HepG2 (cell line): ENCODE results near the gene TP53TG5. TPM values are rescaled to one million over a fixed set of nuclear protein-coding genes. Genes with fewer than 3 reads are reported as not detected.

Experiments used
- CREM ChIP-seq, 2 experiments: sonication (generic) in 1 of 2; formaldehyde crosslinking in 1 of 2; IDR thresholded peaks; 2 replicates each; pipeline versions ENCODE4 v1.4.0 to v1.6.1; 2016 to 2020; ENCODE audit warnings: antibody characterized with exemption in 1 of 2, mild to moderate bottlenecking in 1 of 2, missing genetic modification reagents in 1 of 2
- JDP2 ChIP-seq: sonication (generic); formaldehyde crosslinking; IDR thresholded peaks from 2 replicates; pipeline ENCODE4 v1.8.1; 2022; ENCODE audit warnings: missing genetic modification reagents, borderline replicate concordance
- ZFYVE20 ChIP-seq: sonication (generic); formaldehyde crosslinking; IDR thresholded peaks from 2 replicates; pipeline ENCODE4 v1.8.0; 2023; ENCODE audit warnings: low read depth, mild to moderate bottlenecking, moderate library complexity, missing genetic modification reagents, borderline replicate concordance
- ZNF101 ChIP-seq: sonication (generic); formaldehyde crosslinking; IDR thresholded peaks from 2 replicates; pipeline ENCODE4 v1.4.0; 2020; ENCODE audit warnings: mild to moderate bottlenecking, low read depth, missing genetic modification reagents, borderline replicate concordance
- ZNF235 ChIP-seq: sonication (generic); formaldehyde crosslinking; IDR thresholded peaks from 2 replicates; pipeline ENCODE4 v1.8.1; 2023; ENCODE audit warnings: mild to moderate bottlenecking, missing genetic modification reagents, borderline replicate concordance
- ZNF264 ChIP-seq: sonication (generic); formaldehyde crosslinking; IDR thresholded peaks from 2 replicates; pipeline ENCODE4 v1.4.0; 2020; ENCODE audit warnings: missing genetic modification reagents
- ZNF350 ChIP-seq: sonication (generic); formaldehyde crosslinking; IDR thresholded peaks from 2 replicates; pipeline ENCODE4 v1.4.0; 2020; ENCODE audit warnings: mild to moderate bottlenecking, low read depth, missing genetic modification reagents, borderline replicate concordance
- ZNF687 ChIP-seq: sonication (generic); formaldehyde crosslinking; IDR thresholded peaks from 2 replicates; pipeline ENCODE4 v1.5.1; 2020; ENCODE audit warnings: mild to moderate bottlenecking, missing genetic modification reagents, moderate library complexity
- ZNF776 ChIP-seq: sonication (generic); formaldehyde crosslinking; IDR thresholded peaks from 2 replicates; pipeline ENCODE4 v1.4.0; 2020; ENCODE audit warnings: mild to moderate bottlenecking, missing genetic modification reagents
- ZNF841 ChIP-seq: sonication (generic); formaldehyde crosslinking; IDR thresholded peaks from 2 replicates; pipeline ENCODE4 v1.8.1; 2023; ENCODE audit warnings: missing genetic modification reagents, borderline replicate concordance
- ZSCAN21 ChIP-seq: sonication (generic); formaldehyde crosslinking; IDR thresholded peaks from 2 replicates; pipeline ENCODE4 v1.8.0; 2022; ENCODE audit warnings: mild to moderate bottlenecking, missing genetic modification reagents, moderate library complexity, borderline replicate concordance
- polyA plus RNA-seq, 8 experiments: library from polyadenylated mRNA; depleted of rRNA in 3 of 8; stranded (reverse) in 7 of 8; unstranded in 1 of 8; fragments of >200 nt; fragmentation: Illumina TruSeq in 4 of 8; extraction: Trizol in 4 of 8; gene quantifications; 2 replicates each; pipeline versions ENCODE4 v1.2.1 to v1.2.3, GENCODE V29; 2011 to 2016; ENCODE audit warnings: low read depth in 4 of 8, missing spikeins in 1 of 8, mixed read lengths in 1 of 8; ENCODE audit not compliant: insufficient read depth in 1 of 8
- total RNA-seq, 5 experiments: library from RNA; depleted of rRNA; stranded (reverse); fragments of >200 nt; fragmentation: Illumina TruSeq; extraction: Trizol; gene quantifications; 2 replicates each; pipeline ENCODE4 v1.2.3, GENCODE V29; 2016; ENCODE audit warnings: low read depth in 1 of 5
- TF ChIP-seq, protein P1 (sequence below), 2 experiments: fragments of 450-650 bp in 1 of 2; sonication (generic) in 1 of 2; formaldehyde crosslinking in 1 of 2; IDR thresholded peaks; 2 replicates each; pipeline versions ENCODE4 v1.6.1 to v1.8.0; 2016 to 2022; ENCODE audit warnings: antibody characterized with exemption in 1 of 2, mild to moderate bottlenecking in 1 of 2, missing genetic modification reagents in 1 of 2
- TF ChIP-seq, protein P2 (sequence below): sonication (generic); formaldehyde crosslinking; conservative IDR thresholded peaks from 2 replicates; pipeline ENCODE4 v1.4.0; 2020; ENCODE audit warnings: missing genetic modification reagents

TP53TG5 gene
- total and polyA plus RNA-seq, 2 of the 13 experiments (the other 11 are each of a cell fraction or from before 2014, with no cell fraction given) = 0.11 TPM; not detected in 1

- TF ChIP-seq, protein P1, sequence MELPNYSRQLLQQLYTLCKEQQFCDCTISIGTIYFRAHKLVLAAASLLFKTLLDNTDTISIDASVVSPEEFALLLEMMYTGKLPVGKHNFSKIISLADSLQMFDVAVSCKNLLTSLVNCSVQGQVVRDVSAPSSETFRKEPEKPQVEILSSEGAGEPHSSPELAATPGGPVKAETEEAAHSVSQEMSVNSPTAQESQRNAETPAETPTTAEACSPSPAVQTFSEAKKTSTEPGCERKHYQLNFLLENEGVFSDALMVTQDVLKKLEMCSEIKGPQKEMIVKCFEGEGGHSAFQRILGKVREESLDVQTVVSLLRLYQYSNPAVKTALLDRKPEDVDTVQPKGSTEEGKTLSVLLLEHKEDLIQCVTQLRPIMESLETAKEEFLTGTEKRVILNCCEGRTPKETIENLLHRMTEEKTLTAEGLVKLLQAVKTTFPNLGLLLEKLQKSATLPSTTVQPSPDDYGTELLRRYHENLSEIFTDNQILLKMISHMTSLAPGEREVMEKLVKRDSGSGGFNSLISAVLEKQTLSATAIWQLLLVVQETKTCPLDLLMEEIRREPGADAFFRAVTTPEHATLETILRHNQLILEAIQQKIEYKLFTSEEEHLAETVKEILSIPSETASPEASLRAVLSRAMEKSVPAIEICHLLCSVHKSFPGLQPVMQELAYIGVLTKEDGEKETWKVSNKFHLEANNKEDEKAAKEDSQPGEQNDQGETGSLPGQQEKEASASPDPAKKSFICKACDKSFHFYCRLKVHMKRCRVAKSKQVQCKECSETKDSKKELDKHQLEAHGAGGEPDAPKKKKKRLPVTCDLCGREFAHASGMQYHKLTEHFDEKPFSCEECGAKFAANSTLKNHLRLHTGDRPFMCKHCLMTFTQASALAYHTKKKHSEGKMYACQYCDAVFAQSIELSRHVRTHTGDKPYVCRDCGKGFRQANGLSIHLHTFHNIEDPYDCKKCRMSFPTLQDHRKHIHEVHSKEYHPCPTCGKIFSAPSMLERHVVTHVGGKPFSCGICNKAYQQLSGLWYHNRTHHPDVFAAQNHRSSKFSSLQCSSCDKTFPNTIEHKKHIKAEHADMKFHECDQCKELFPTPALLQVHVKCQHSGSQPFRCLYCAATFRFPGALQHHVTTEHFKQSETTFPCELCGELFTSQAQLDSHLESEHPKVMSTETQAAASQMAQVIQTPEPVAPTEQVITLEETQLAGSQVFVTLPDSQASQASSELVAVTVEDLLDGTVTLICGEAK (IDR thresholded peaks at IDR 0.05) = no peak
- TF ChIP-seq, protein P1 (CRISPR knock-in tag; IDR thresholded peaks at IDR 0.05) = no peak
- peak; percentile 80 for TF ChIP-seq ZNF350 (CRISPR knock-in tag)
- TF ChIP-seq ZNF101 = no peak
- TF ChIP-seq JDP2 = no peak
- no peak; the same call in 1 of the 2 replicates for TF ChIP-seq ZNF264
- peak; percentile 54 for TF ChIP-seq CREM (IDR thresholded peaks at IDR 0.05)
- no peak for TF ChIP-seq CREM (CRISPR knock-in tag; IDR thresholded peaks at IDR 0.05)
- no peak for TF ChIP-seq ZNF841 (CRISPR knock-in tag)
- TF ChIP-seq ZFYVE20 (CRISPR knock-in tag) = no peak
- 0 out of 2 replicates have a peak, but pooled peaks have one; percentile 18 for TF ChIP-seq ZNF235 (CRISPR knock-in tag)
- no peak; the same call in 1 of the 2 replicates for TF ChIP-seq ZSCAN21 (CRISPR knock-in tag)
- no peak for TF ChIP-seq ZNF687 (CRISPR knock-in tag)
- TF ChIP-seq ZNF776 (CRISPR knock-in tag) = no peak
- TF ChIP-seq, protein P2, sequence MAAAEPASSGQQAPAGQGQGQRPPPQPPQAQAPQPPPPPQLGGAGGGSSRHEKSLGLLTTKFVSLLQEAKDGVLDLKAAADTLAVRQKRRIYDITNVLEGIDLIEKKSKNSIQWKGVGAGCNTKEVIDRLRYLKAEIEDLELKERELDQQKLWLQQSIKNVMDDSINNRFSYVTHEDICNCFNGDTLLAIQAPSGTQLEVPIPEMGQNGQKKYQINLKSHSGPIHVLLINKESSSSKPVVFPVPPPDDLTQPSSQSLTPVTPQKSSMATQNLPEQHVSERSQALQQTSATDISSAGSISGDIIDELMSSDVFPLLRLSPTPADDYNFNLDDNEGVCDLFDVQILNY (CRISPR knock-in tag) = peak; percentile 14; the same call in 1 of the 2 replicates
Observed at GRCh38 chr20:45343532-45344167, 34.5 kb downstream of the TP53TG5 start (continued).
